Prostate gland (tissue), 2 donors: Measurements from ENCODE around the gene FREM2.

Source experiments
- CTCF ChIP-seq, 4 experiments: fragments of 200-600 bp in 2 of 4; fragments of 450-650 bp in 2 of 4; sonication (generic) in 2 of 4; IDR thresholded peaks; 1 replicate in 3 of 4; 2 replicates in 1 of 4; pipeline ENCODE4 v1.5.1; 2016 to 2019; ENCODE audit warnings: antibody characterized with exemption in 4 of 4, mild to moderate bottlenecking in 2 of 4, moderate library complexity in 2 of 4
- POLR2A ChIP-seq: fragments of 450-650 bp; IDR thresholded peaks from one replicate; pipeline ENCODE4 v1.6.1; 2016; ENCODE audit warnings: antibody characterized with exemption, mild to moderate bottlenecking

- TF ChIP-seq POLR2A (no peak), CTCF (IDR thresholded peaks at IDR 0.05) (no peak)
Observed at GRCh38 chr13:38875186-38875875, 188.5 kb downstream of the FREM2 start.
